ENCODE results near the gene PDZRN4. TPM values are rescaled to one million over a fixed set of nuclear protein-coding genes. Genes with fewer than 3 reads are reported as not detected.

PDZRN4 gene
- total and polyA plus RNA-seq, 2 of the 4 experiments (the other 2 are of a cell fraction): not detected

DNA sequence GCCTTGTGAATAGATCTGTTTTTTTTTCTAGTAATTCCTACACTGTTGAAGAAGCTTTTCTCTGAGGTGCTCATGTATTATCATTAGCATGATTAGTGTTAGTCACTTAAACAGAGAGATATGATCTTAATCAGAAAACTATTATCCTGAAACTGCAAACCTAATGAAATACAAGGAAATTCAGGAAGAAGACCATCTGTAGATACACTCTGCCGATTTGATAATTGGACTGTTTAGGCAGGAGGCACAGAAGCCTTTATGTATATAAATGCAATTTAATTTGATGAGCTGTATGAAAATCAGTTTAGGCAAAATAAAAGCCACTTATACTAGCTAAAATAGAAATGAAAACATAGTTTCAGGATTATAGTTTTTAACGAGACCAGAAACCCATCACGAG, 23.3 kb downstream of the PDZRN4 start:
- CTCF ChIA-PET: no interaction called here
- Histone ChIP-seq H3K4me2 (ENCODE audit: low read depth, low read length) (no peak overlapping the region), H3K27me3 (ENCODE audit: control insufficient read depth, insufficient read depth, low read length) (no peaks in the 10 kb centered on the region), H2BK5ac (ENCODE audit: low read depth, low read length, poor library complexity, severe bottlenecking) (no peak overlapping the region), H3K56ac (ENCODE audit: extremely low read depth, insufficient read depth, low read length) (no peak overlapping the region), H3K4ac (ENCODE audit: low read depth, low read length) (no peak overlapping the region), H3K18ac (ENCODE audit: low read depth, low read length) (no peak overlapping the region), H3K27ac (ENCODE audit: insufficient read depth, low read length) (no peak overlapping the region), H2BK120ac (ENCODE audit: low read depth, low read length) (no peak overlapping the region), H3K4me3 (ENCODE audit: insufficient read depth, low read depth, low read length) (no peak overlapping the region), H3K36me3 (ENCODE audit: control insufficient read depth, insufficient read depth, low read length) (no peaks in the 10 kb centered on the region), H3K23ac (ENCODE audit: low read depth, low read length) (no peak overlapping the region), H3K79me1 (ENCODE audit: low read depth in 1 of 2, low read length in 2 of 2) (no peaks in the 10 kb centered on the region), H3K9ac (ENCODE audit: low read depth, low read length) (no peak overlapping the region), H2AK9ac (replicated peaks; ENCODE audit: low read depth, low read length, poor library complexity) (no peak overlapping the region), H4K8ac (ENCODE audit: low read depth in 2 of 2, low read length in 2 of 2) (no peak overlapping the region), H3K9me1 (ENCODE audit: insufficient read depth, low read length) (no peaks in the 10 kb centered on the region), H3K9me3 (ENCODE audit: control insufficient read depth, insufficient read depth, low read length) (no peaks in the 10 kb centered on the region), H2AK5ac (ENCODE audit: low read depth, low read length) (no peak overlapping the region), H4K91ac (ENCODE audit: insufficient read depth, low read depth, low read length) (no peak overlapping the region), H3K4me1 (ENCODE audit: control insufficient read depth, insufficient read depth, low read length) (no peaks in the 10 kb centered on the region), H2BK20ac (ENCODE audit: low read depth, low read length) (no peak overlapping the region), H3K14ac (replicated peaks; ENCODE audit: low read depth, low read length) (no peak overlapping the region), H4K20me1 (ENCODE audit: insufficient read depth, low read length) (no peaks in the 10 kb centered on the region), H2AFZ (replicated peaks; ENCODE audit: low read length, poor library complexity) (no peak overlapping the region), H4K5ac (ENCODE audit: low read depth, low read length) (no peak overlapping the region), H2BK15ac (ENCODE audit: low read depth, low read length) (no peak overlapping the region)
- in situ Hi-C loops (cut with MboI; ENCODE audit: low sequenced_read_pairs): no loop called here
- WGBS, 2 experiments (ENCODE audit: extremely low coverage in 2 of 2, insufficient read length in 1 of 2): no CpG with 5 or more reads among the region's 3 CpGs
- TF ChIP-seq BHLHE40 (IDR thresholded peaks at IDR 0.05; ENCODE audit: low read depth, low read length): no peak
- TF ChIP-seq, protein P1, sequence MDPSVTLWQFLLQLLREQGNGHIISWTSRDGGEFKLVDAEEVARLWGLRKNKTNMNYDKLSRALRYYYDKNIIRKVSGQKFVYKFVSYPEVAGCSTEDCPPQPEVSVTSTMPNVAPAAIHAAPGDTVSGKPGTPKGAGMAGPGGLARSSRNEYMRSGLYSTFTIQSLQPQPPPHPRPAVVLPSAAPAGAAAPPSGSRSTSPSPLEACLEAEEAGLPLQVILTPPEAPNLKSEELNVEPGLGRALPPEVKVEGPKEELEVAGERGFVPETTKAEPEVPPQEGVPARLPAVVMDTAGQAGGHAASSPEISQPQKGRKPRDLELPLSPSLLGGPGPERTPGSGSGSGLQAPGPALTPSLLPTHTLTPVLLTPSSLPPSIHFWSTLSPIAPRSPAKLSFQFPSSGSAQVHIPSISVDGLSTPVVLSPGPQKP (IDR thresholded peaks at IDR 0.05; ENCODE audit: borderline replicate concordance, low read depth, low read length): no peak
- no peak for TF ChIP-seq MXI1 (IDR thresholded peaks at IDR 0.05; ENCODE audit: borderline replicate concordance, low read depth, low read length)
- no peak for TF ChIP-seq NFE2L2 (IDR thresholded peaks at IDR 0.05; ENCODE audit: low read depth, low read length)
- TF ChIP-seq MAFK (IDR thresholded peaks at IDR 0.05; ENCODE audit: low read depth, low read length): no peak
- no peak for TF ChIP-seq RAD21 (IDR thresholded peaks at IDR 0.05; ENCODE audit: low read length)
- no peak for TF ChIP-seq POLR2A (IDR thresholded peaks at IDR 0.05; ENCODE audit: low read depth, low read length)
- no peak for TF ChIP-seq FOS (IDR thresholded peaks at IDR 0.05; ENCODE audit: low read depth, low read length)
- TF ChIP-seq SMC3 (IDR thresholded peaks at IDR 0.05; ENCODE audit: low read depth, low read length): no peak
- no peak for TF ChIP-seq RFX5 (IDR thresholded peaks at IDR 0.05; ENCODE audit: low read depth, low read length)
- TF ChIP-seq, protein P2, sequence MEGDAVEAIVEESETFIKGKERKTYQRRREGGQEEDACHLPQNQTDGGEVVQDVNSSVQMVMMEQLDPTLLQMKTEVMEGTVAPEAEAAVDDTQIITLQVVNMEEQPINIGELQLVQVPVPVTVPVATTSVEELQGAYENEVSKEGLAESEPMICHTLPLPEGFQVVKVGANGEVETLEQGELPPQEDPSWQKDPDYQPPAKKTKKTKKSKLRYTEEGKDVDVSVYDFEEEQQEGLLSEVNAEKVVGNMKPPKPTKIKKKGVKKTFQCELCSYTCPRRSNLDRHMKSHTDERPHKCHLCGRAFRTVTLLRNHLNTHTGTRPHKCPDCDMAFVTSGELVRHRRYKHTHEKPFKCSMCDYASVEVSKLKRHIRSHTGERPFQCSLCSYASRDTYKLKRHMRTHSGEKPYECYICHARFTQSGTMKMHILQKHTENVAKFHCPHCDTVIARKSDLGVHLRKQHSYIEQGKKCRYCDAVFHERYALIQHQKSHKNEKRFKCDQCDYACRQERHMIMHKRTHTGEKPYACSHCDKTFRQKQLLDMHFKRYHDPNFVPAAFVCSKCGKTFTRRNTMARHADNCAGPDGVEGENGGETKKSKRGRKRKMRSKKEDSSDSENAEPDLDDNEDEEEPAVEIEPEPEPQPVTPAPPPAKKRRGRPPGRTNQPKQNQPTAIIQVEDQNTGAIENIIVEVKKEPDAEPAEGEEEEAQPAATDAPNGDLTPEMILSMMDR (conservative IDR thresholded peaks at IDR 0.05; ENCODE audit: low read depth, low read length): no peak
- TF ChIP-seq CHD1 (IDR thresholded peaks at IDR 0.05; ENCODE audit: low read depth, low read length): no peak
- no peak for TF ChIP-seq RCOR1 (IDR thresholded peaks at IDR 0.05; ENCODE audit: insufficient replicate concordance, low read length)
- dilution Hi-C loops (cut with HindIII; ENCODE audit: low sequenced_read_pairs, unreplicated experiment): no loop called here
- intact Hi-C loops (cut with micrococcal nuclease): no loop called here
- POLR2A ChIA-PET (ENCODE audit: unreplicated experiment): no interaction called here
- BruUV-seq (replicated peaks): no TSS peak
- ATAC-seq (ENCODE audit: low read depth) (no peak), DNase-seq (no peak)

Measured in IMR-90 (cell line).